Measurements from ENCODE around the gene CXCL12. TPM values are rescaled to one million over a fixed set of nuclear protein-coding genes. Genes with fewer than 3 reads are reported as not detected.

Gene CXCL12
- total RNA-seq (2014; rRNA removed), result 0.13 and 0.29 TPM in 2 replicates
- polyA plus RNA-seq (2012), result 1.2 TPM

DNA sequence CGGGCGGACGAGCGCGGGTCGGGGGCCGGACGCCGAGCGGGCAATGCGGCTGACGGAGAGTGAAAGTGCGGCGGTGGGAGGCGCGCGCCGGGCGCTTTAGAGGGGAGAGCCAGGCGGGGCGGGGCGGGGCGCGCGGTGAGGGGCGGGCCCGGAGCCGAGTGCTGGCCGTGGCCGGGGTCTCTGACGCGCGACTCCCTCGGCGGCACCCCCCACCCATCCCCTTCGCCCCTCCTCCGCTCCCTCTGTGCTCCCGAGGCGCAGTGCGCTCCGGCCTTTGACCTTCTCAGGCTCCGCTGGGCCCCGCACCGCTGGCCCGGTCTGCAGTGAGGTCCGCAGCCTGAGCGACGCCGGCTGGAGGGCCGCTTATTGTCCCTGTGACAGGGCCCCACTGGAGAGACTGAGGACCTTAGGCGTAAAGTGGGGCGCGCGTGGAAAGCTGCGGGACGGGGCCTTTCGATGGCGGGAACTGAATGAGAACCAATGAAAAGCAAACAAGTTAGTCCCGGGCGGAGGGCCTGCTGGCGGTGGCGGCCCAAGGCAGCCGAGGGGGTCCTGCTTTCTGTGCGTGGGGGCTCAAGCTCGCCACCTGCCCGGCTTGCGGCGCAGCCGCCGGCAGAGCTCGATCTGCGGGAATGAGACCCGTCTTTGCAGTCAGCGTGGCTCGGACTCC is at the start of gene CXCL12:
TSS of gene CXCL12 (minus strand) at position 72 of the 670 bp plus-strand sequence. CDS start 92 bp downstream, outside the sequence.
- no peak for DNase-seq (ENCODE audit: low read depth)

DNA sequence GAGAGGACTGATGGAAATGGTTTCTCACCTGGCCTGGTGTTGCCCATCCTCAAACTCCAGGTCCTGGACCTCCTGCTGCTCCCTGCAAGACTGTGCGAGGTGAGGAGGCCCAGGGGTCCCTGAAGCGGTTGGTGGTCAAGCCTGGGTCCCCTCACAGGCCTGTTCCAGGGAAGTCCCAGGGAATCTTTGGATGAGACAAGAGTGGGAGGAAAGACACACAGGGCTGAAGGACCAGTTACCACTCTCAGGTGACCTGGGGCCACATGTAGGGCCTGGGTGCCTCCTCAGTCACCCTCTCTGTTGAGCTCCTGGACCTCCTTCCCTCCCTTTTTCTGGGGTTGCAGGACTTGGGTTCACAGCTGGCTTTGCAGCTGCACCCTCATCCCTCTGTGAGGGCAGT is 42.6 kb upstream of the CXCL12 start:
- DNase-seq (ENCODE audit: low read depth), result no peak

DNA sequence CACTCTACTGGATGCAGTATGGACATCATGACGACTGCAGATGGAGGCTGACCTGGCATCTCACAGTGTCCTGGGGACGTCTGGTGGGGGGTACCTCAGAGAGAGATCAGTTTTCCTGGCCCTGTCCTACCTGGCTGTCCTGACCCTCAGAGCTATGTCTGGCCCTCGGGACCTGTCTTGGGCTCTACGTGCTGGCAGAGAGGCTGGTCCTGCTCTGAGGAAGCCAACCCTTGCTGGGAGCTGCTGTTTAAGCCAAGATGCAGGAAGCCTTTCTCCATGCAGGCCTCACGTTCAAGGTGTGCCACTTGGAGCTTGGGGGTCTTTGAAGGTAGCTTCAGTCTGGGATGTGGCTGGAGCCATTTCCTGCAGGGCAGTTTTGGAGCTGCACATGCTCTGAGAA is 42.1 kb upstream of the CXCL12 start:
- DNase-seq (ENCODE audit: low read depth), result no peak

DNA sequence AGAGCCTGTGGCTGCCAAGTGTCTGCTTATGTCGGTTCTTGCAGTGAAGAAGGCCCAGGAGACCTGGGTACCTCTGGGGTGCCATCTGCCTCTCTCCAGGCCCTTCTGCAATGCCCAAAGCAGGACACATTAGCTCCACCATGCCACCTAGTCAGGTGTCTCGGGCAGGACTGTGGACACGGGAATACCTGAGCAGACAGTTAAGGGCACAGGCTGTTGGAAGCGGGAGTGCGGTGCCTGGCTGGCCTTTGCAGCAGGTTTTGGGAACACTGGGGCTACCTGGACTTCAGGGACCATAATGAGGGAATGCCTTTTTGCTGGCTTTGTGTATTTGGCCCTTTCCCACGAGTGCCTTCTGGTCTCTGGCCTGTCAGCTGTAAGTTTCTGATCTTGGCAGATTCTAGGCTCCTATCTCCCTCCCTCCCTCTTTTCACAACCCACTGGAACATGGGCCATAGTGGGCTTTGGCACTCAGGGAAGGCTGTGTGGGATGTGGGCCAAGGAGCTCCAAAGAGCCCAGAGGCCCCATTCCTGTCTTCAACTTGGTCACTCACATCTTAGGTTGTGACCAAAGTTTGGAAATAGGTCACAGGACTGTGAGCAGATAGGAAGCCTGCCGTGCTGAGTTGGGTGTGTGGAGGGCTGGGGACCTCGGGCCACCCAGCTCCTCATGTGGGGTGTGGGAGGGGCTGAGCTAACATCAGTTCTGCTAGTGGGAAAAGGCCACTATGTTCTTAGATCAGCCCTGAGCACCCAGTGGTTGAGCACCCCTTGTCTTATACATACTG is 41.5 kb upstream of the CXCL12 start:
- DNase-seq (ENCODE audit: low read depth), result no peak

DNA sequence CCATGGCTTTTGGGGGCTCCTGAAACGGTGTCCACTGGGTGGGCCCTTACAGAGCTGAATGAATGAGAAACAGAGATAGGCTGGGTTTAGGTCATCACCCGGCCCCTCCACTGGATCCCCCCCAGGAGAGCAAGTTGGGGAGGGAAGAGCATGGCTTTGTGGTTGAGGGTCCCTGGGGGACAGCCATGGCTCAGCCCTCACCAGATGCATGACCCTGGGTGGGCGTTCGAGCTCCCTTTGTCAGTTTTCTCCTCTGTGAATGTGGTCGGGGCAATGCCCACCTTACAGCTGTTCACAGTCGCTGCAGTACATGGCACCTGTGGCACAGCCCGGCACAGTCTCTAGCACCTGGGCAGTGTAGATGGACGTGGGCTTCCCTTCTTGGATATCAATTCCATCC is 40.6 kb upstream of the CXCL12 start:
- DNase-seq (ENCODE audit: low read depth), result no peak

DNA sequence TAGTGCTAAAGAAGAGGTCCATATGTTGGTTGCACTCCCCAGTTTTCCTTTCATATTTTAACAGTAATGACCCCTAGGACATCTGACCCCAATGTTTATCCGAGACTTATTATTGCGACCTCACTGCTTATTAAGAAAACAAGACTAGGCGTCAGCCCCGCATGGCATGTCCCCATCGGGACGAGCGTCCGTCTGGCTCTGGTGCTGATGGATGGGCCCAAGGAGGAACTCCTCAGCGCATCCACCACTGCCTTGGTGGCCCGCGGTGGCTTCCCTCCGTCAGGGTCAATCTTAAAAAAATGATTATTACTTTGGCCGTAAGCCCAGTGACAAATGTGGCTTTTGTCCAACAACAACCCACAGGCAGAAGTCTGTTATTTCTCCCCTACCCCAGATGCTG is 40.1 kb upstream of the CXCL12 start:
- no peak for DNase-seq (ENCODE audit: low read depth)

DNA sequence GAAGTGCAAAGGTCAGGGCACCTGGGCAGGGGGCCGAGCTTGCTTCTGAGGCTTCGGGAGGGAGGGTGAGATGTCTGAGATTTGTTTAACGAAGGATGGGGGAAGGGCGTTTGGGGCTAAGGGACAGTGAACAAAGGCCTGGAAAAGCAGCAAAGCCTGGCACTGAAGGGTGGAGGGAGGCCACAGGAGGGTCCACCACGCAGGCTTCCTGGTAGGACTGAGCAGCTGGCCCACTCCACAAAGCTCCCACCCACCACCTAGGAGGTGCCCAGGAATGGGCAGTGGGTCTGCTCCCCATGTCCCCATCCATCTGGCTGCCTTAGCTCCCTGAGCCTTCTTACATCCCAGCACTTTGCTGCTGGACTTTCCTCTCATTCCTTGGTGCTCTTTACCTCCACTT is 39.4 kb upstream of the CXCL12 start:
- no peak for DNase-seq (ENCODE audit: low read depth)

DNA sequence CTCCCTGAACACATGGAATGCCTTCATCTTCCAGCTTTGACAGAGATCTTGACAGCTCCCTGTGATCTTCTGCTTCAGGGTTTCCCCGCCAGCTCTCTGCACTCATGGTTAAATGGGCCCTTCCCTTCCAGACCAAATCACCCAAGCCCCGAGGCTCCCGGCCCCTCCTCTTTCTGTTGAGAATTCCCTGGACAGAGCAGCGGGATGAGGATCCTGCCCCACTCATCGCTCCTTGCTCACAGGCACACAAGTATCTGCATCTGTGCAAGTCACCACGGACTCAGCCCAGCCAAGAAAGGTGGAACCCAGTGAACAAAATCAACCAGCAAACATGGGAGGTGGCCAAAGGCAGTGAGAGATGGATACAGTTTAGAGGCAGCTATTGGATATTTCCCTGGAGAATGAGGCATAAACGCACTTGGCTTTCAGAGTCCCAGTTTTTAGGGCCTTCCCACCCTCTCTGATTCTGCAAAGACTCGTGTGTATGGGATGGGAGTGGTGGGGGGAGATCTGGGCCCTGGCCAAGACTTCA is 37.7 kb upstream of the CXCL12 start:
- DNase-seq (ENCODE audit: low read depth), result no peak

DNA sequence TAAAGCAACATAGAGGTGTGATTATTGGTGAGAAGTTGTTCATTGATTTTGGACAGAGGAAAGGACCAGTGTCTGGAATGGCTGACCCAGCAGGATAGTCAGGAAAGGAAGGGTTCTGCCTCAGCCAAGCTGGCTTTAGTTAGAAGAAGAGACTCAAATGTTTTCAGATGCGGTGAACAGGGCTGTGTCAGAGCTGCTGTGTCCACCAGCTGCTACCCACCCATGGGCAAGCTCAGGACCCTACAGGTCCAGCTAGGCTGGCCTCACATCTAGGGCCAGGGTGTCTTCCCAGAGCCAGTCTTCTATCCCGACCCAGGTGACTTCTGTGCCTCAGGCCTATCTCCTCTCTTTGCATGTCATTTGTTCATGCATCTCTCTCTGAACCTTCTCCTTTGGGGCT is 37.3 kb upstream of the CXCL12 start:
- no peak for DNase-seq (ENCODE audit: low read depth)

DNA sequence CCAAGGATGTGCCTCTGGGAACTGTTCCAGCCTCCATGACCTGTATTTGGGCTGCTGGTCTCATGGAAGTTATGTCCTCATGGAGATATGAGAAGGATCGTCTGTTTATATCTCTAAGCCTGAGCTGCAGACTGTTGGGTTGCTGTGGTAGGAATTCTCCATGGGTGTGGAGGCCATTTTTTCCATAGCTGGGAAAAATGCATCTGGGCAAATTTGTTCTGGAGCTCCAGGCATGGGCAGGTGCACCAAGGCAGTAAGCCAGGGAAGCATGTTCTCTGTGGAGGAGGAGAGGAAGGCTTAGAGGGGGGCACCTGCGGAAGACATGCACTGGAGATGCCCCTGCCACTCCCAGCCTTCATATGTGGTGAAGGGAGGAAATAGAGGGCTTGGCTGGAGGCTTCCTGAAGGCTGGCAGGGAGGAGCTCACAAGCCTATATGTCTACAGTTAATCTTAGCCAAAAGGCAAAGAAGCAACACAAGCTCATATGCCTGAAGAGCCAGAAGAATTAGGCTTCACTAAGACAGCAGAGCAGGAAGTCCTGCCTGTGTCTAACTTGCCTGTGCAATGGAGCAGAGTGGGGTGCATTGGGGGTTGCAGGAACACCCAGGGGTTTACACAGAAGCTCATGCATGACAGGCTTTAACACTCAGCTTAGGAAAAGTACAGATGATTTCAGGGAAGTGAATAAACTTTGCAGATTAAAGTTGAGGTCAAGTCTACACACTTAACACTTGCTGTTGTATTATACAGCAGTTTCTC is 35.1 kb upstream of the CXCL12 start:
- no peak for DNase-seq (ENCODE audit: low read depth)

DNA sequence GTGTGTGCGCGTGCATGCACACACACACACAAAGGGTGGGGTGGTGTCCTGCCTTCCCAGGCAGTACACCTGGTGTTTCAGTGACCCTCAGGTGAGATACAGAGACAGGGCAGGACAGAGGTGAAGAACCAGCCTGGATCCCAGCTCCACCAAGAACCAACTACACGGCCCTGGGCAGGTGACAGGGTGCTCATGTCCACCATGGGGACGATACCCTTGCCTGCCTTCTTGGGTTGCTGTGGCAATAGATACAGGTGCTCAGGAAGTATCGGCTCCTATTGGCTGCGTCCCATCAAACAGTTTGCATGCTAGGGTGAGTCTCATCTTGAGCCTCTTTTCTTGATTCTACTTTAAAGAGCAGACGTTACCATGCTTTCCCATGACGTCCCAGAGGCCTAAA is 33.7 kb upstream of the CXCL12 start:
- DNase-seq (ENCODE audit: low read depth), result no peak

DNA sequence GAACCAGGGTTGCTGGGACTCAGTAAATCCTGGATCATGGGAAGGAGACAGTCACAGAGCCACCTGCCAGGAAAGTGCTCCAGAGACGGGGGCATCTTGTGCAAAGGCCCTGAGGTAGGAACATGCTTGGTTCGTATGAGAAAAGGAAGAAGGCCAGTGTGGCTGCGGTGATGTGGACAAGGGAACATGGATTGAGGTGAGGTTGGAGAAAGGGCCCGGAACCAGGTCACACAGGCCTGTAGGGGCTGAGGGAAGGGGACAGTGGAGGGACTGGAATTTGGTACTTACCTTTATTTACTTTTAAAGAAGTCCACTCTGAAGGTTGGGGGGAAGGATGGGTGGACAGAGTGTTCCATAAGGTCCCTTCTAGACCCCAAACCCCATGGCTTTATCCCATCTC is 32.9 kb upstream of the CXCL12 start:
- no peak for DNase-seq (ENCODE audit: low read depth)

DNA sequence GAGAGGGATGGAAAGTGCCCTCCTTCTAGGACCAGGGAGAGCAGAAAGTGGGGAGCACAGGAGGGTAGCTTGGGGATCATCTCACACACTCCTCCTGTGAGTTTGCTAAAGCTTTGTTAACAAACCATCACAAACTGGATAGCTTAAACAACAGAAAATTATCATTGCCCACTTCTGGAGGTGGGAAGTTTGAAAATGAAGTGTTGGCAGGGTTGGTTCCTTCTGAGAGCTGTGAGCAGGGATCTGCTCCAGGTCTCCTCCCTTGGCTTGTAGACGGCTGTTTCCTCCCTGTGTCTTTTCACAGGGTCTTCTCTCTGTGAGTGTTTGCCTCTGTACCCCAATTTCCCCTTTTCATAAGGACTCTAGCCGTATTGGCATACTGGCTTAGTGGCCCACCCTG is 32.0 kb upstream of the CXCL12 start:
- no peak for DNase-seq (ENCODE audit: low read depth)

DNA sequence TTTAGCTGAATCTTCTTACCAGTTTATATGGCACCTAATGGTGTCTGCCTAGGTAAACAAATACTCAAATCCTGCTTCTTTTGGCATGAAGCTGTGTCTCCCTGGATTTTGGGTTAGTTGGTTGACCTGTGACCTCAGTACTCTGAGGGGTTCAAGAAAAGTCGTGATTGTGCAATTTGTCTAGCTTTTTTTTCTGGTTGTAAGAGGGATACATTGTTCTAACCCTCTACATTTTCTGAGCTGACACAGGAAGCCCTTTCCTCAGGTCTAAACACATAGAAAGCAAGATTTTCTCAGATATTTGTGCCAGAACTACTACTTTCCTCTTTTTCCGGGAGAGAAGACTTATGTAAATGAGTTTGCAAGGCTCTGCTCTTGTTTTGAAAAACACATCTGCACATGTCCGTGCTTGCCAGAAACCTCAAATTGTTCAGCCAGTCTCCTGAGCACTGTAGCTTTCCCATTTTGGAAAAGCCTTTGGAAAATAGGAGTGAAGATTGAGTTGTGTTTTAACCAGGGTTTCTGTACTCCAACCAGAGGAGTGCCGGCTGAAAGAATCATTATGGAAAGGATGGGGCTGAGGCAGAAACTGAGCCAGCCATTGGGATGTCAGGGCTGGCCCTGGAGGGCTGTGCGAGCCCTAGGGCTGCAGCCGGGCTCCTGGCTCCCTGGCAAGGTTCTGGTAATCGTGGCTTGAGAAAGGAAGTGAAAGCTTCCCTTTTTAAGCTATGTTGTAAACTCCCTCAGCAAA is 31.3 kb upstream of the CXCL12 start:
- DNase-seq (ENCODE audit: low read depth), result no peak

DNA sequence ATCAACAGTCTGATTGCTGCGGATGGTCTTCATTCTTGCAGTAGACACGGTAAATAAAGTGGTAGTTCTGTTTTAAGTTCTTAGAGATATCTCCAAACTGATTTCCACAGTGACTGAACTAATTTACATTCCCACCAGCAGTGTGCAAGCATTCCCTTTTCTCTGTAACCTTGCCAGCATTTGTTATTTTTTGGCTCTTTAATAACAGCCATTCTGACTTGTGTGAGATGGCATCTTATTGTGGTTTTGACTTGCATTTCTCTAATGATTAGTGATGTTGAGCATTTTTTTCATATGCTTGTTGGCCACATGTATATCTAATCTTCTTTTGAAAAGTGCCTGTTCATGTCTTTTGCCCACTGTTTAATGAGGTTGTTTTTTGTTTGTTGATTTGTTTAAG is 30.2 kb upstream of the CXCL12 start:
- DNase-seq (ENCODE audit: low read depth), result no peak

DNA sequence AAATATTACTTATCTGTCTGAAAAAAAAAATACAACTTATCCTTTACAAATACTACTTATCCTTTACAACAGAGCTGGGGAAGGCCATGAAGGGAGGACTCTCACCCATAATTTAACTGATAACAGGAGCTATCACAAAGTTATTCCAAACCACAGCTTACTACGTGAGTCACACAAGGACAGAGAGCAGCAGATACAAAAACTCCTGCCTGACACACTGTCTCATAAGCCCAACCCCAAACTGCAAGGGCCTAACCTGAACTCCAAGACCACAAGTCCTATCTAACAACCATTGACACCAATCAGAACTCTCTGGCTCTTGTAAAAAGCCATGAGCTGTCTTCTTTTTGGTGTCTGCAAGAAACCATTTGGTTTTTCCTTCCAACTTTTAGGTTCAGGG is 28.5 kb upstream of the CXCL12 start:
- no peak for DNase-seq (ENCODE audit: low read depth)

DNA sequence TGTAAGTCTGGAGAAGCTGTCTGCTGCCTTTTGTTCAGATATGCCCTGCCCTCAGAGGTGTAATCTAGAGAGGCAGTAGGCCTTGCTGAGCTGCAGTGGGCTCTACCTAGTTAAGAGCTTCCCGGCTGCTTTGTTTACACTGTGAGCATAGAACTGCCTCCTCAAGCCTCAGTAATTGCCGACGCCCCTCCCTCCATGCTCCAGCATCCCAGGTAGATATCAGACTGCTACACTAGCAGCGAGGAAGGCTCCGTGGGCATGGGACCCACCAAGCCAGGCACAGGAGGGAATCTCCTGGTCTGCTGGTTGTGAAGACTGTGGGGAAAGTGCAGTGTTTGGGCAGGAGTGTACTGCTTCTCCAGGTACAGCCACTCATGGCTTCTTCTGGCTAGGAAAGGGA is 26.4 kb upstream of the CXCL12 start:
- no peak for DNase-seq (ENCODE audit: low read depth)

DNA sequence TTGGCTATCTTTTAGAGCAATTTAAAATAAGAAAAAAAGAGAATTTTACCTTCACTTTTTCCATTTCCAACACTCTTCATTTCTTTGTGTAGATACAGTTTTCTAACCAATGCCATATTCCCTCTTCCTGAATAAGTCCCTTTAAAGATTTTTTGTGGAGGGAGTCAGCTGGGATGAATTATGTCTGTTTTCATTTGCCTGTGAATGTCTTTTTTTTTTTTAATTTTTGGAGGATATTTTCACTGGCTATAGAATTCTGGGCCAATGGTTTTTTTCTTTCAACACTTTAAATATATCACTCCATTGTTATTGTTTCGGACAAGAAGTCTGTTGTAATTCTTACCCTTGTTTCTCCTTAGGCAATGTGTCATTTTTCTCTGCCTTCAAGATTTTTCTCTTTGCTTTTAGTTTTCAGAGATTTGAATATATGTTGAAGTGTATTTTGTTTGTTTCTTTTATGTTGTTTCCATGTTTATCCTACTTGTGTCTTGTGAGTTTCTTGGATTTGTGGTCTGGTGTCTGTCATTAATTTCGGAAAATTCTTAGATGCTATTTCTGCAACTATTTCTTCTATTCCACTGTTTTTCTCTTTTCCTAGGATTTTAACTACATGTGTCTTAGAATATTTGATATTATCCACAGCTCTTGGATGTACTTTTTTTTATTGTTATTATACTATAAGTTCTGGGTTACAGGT is 20.0 kb upstream of the CXCL12 start:
- DNase-seq (ENCODE audit: low read depth), result no peak

DNA sequence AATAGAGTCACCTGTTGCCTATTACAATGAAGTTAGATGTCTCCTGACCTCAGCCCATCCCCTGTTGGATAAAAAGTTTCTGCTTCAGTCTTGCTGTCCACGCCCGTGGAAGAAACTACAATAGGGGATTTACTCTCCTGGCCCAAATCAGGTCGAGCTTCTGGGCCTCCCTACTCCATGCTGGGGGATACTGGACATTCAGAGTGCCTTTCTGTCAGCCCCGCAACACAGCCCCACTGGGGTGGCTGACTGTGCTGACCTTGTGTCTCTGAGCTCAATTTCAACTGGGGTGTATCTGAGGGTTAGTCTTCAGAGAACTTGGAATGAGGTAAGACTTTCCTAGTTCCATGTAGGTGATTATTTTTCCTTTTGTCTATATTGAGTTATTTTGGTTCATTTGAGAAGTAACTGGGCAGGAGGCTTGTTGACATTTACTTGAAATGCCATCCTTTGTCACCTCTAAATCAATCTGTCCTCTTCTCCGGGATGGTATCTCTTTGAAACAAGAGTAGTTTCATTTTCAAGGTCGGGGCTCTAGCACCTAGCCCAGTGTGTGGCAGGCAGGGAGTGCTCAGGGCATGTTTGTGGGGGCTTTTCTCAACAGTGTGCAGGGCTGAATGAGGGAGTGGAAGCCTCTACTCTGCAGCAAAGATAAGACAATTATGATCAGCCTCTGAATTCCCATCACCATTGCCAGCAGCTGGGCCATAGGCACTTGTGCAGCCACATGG is 17.7 kb upstream of the CXCL12 start:
- DNase-seq (ENCODE audit: low read depth), result no peak

DNA sequence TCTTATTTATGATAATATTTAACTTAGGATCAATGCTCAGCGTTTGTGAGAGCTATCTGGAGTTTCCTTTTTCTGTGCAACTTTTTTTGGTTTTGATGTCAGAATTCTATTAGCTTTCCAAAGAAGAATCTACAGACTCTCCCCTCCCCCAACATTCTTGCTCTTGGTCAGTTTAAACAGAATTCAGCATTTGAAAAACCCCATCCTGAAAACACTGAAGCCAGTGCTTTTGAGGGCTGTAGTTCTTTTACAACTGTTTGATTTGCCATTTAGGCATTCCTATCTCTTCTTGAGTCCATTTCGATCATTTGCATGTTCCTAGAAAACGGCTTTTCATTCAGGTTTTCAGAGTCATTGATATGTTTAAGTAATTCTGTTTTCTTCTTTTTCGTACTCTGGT is 15.6 kb upstream of the CXCL12 start:
- DNase-seq (ENCODE audit: low read depth), result no peak
